Heart left ventricle (tissue), 16 donors: ENCODE measurements around the gene ETV4. TPM values are rescaled to one million over a fixed set of nuclear protein-coding genes. Genes with fewer than 3 reads are reported as not detected.

Experiments
- ATAC-seq, 4 donors: fragments of 200-7000 bp; cut with Tn5 transposase; one replicate each; pipeline ENCODE4 v1.9.1; 2020 to 2022; ENCODE audit warnings: moderate library complexity in 4 of 4, mild to moderate bottlenecking in 3 of 4, moderate number of reproducible peaks in 1 of 4
- DNase-seq, 5 donors: peaks; one replicate each; pipeline ENCODE4 v3.0.0-alpha.2; 2020
- H3K27ac ChIP-seq, 12 donors: fragments of 200-600 bp; sonication (generic) in 4 of 12; one replicate each; pipeline versions ENCODE4 v1.5.0 to v1.8.0; 2016 to 2022; ENCODE audit warnings: mild to moderate bottlenecking in 2 of 12
- H3K27me3 ChIP-seq, 9 donors: fragments of 200-600 bp; sonication (generic) in 2 of 9; one replicate each; pipeline versions ENCODE4 v1.5.1 to v1.8.0; 2016 to 2022; ENCODE audit warnings: mild to moderate bottlenecking in 3 of 9
- H3K36me3 ChIP-seq, 9 donors: fragments of 200-600 bp; sonication (generic) in 2 of 9; one replicate each; pipeline versions ENCODE4 v1.5.0 to v1.8.0; 2018 to 2022; ENCODE audit warnings: mild to moderate bottlenecking in 2 of 9
- H3K4me1 ChIP-seq, 12 donors: fragments of 200-600 bp; sonication (generic) in 4 of 12; one replicate each; pipeline versions ENCODE4 v1.5.0 to v1.8.0; 2016 to 2022; ENCODE audit warnings: mild to moderate bottlenecking in 3 of 12
- H3K4me3 ChIP-seq, 12 donors: fragments of 200-600 bp; sonication (generic) in 4 of 12; one replicate each; pipeline versions ENCODE4 v1.5.0 to v1.8.0; 2017 to 2022; ENCODE audit warnings: mild to moderate bottlenecking in 9 of 12, moderate library complexity in 4 of 12
- H3K9me3 ChIP-seq, 12 donors: fragments of 200-600 bp; sonication (generic) in 4 of 12; one replicate each; pipeline versions ENCODE4 v1.5.0 to v1.8.0; 2016 to 2022; ENCODE audit warnings: mild to moderate bottlenecking in 1 of 12
- CTCF ChIP-seq, 12 donors: fragments of 200-600 bp; sonication (generic) in 4 of 12; IDR thresholded peaks; one replicate each; pipeline versions ENCODE4 v1.5.0 to v1.8.0; 2018 to 2022; ENCODE audit warnings: antibody characterized with exemption in 12 of 12, mild to moderate bottlenecking in 5 of 12
- POLR2A ChIP-seq, 2 donors: fragments of 450-650 bp; IDR thresholded peaks; one replicate each; pipeline ENCODE4 v1.6.1; 2017; ENCODE audit warnings: antibody characterized with exemption in 2 of 2, mild to moderate bottlenecking in 2 of 2, moderate library complexity in 2 of 2
- WGBS, 4 donors: extraction: QIAGEN DNeasy Blood & Tissue Kit in 2 of 4; methylation state at CpG; one replicate each; pipeline versions ENCODE4 v1.1.5 to v1.1.7; 2013 to 2018; 5-methylcytosine and 5-hydroxymethylcytosine counted together
- intact Hi-C, 10 donors: fragments of 100-400 bp; cut with DNase I; formaldehyde crosslinking; loops; one replicate each; pipeline versions ENCODE4 v1.11.1 to v1.14.2; 2022
- polyA plus RNA-seq, 2 donors: library from polyadenylated mRNA; stranded (reverse); fragments of 200-250 nt; gene quantifications; one replicate each; pipeline ENCODE4 v1.2.3, GENCODE V29; 2013
- total RNA-seq, 9 donors: library from RNA; depleted of rRNA in 2 of 9; stranded (reverse); fragments of >200 nt in 2 of 9; fragmentation: NEBNext Ultra II Directional in 3 of 9; extraction: Animal tissue kit (Norgen Biotek cat#: 25700) in 3 of 9; gene quantifications; one replicate each; pipeline versions ENCODE4 v1.1.0 to v1.2.4, GENCODE V29; 2016 to 2023
- donor health status: ischemic (EF 13 %, LVEDD 7.1; RV severe dilation, severe dysfunction).
- donor health status: healthy with polysubstance abuse.
- donor health status: DM: no; HTN: yes; CAD: no.
- donor health status: DM: no; HTN: no; CAD: no.
- donor health status: ischemic (EF 25% LVEDD 6.9; RV normal size, moderate dysfunction).
- donor health status: ischemic (EF 25% LVEDD 5.7; RV mildly dilated, moderate dysfunction).
- donor health status: healthy.
- donor health status: DM: yes; HTN: yes; CAD: no.
- donor health status: ischemic (EF 35%, LVEDD 5.7; RV mildly dilated, moderate dysfunction).
- donor health status: nonischemic (EF 11% LVEDD 7.7; RV severe dilation, severe dysfunction).
- donor health status: DM: yes; HTN: yes; CAD: no.
- donor health status: PGD.
- donor health status: ischemic (EF 29% LVEDD 5.4; RV normal size, mild dysfunction).
- donor health status: nonischemic (EF 23%, LVEDD 6.1; RV moderate dilation, normal function).

Gene ETV4
- total and polyA plus RNA-seq, 11 donors: 0.30 to 1.7 (median 0.74) TPM

- DNase-seq (no peak), ATAC-seq (no peak)
- Histone ChIP-seq H3K4me1 (peaks cover 0 to 51% (median 30%) of the 10 kb centered on the region in 12 donors), H3K9me3 (no peaks in the 10 kb centered on the region), H3K27me3 (no peaks in the 10 kb centered on the region), H3K36me3 (no peaks in the 10 kb centered on the region), H3K4me3 (no peak overlapping the region), H3K27ac (peak overlapping the region; percentile 73 to 93 (median 81))
- intact Hi-C loops: loop anchor here in 7 of 10 donors (5.0 kb wide), 5 partner anchors 41 to 71 kb away; partner anchors contain the start of gene MEOX1 (in 2 of the 7)
- TF ChIP-seq CTCF (IDR thresholded peaks at IDR 0.05) (no peak), POLR2A (IDR thresholded peaks at IDR 0.05) (no peak)
- 84 to 94% (median 85%) methylated on average over 3 of the region's 3 CpGs for WGBS, 4 donors
Observed at GRCh38 chr17:43591001-43591400, 44.9 kb upstream of the ETV4 start.

- DNase-seq (peak in 2 of 5 donors; percentile 32 to 39), ATAC-seq (peak in 3 of 4 donors; percentile 17 to 41 (median 30))
- 73 to 77% (median 77%) methylated on average over 9 of the region's 9 CpGs for WGBS, 4 donors
- Histone ChIP-seq H3K4me1 (peaks cover 0 to 52% (median 30%) of the 10 kb centered on the region in 12 donors), H3K9me3 (no peaks in the 10 kb centered on the region), H3K27me3 (no peaks in the 10 kb centered on the region), H3K27ac (peak overlapping the region in 9 of 12 donors; percentile 5 to 61 (median 40)), H3K36me3 (no peaks in the 10 kb centered on the region), H3K4me3 (no peak overlapping the region)
- intact Hi-C loops: no loop called here
- TF ChIP-seq CTCF (IDR thresholded peaks at IDR 0.05) (no peak), POLR2A (IDR thresholded peaks at IDR 0.05) (no peak)
Observed at GRCh38 chr17:43588664-43589435, 42.7 kb upstream of the ETV4 start.

GRCh38 chr17:43588121-43588520 lies 42.0 kb upstream of the ETV4 start:
- peak in 2 of 4 donors; percentile 23 to 34 for ATAC-seq
- WGBS, 4 donors: 25 to 53% (median 45%) methylated on average over 2 of the region's 2 CpGs
- Histone ChIP-seq H3K36me3 (no peaks in the 10 kb centered on the region), H3K4me1 (peaks cover 0 to 52% (median 30%) of the 10 kb centered on the region in 12 donors), H3K9me3 (no peaks in the 10 kb centered on the region), H3K27me3 (no peaks in the 10 kb centered on the region), H3K4me3 (no peak overlapping the region), H3K27ac (peak overlapping the region in 9 of 12 donors; percentile 5 to 61 (median 40))
- no peak for TF ChIP-seq POLR2A (IDR thresholded peaks at IDR 0.05)
- no peak for TF ChIP-seq CTCF (IDR thresholded peaks at IDR 0.05)
- intact Hi-C loops: no loop called here
- peak in 1 of 5 donors; percentile 39 for DNase-seq

GRCh38 chr17:43587647-43588046 lies 41.5 kb upstream of the ETV4 start:
- Histone ChIP-seq H3K4me3 (no peak overlapping the region), H3K9me3 (no peaks in the 10 kb centered on the region), H3K27me3 (no peaks in the 10 kb centered on the region), H3K4me1 (peaks cover 0 to 49% (median 28%) of the 10 kb centered on the region in 12 donors), H3K36me3 (no peaks in the 10 kb centered on the region), H3K27ac (peak overlapping the region in 4 of 12 donors; percentile 5 to 58 (median 49))
- no peak for DNase-seq
- intact Hi-C loops: no loop called here
- TF ChIP-seq POLR2A (IDR thresholded peaks at IDR 0.05) (no peak), CTCF (IDR thresholded peaks at IDR 0.05) (no peak)
- WGBS, 4 donors: 61 to 73% (median 64%) methylated on average over 5 of the region's 5 CpGs
- peak in 1 of 4 donors; percentile 1 for ATAC-seq
